ENCODE measurements around the gene OR10A3.

DNA sequence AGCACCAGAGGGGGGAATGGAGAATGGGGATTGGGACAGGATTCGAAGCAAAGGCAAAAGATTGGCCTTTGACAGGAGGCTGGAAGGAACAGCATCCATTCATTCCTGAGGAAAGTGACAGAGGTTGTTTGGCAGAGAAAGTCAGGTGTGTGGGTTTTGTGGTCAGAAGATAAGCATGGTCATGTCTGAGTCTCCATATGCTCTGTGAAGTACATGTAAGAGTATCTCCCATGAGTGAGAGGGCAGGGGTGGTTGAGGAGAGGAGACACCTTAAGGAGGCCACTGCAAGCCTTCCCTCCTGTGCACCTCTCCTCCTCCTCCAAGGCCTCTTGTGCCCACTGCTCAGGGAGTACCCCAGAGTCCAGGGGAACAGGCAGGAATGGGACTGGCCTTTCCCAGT is 25.6 kb upstream of the OR10A3 start:
- TF ChIP-seq EZH2 (IDR thresholded peaks at IDR 0.05; ENCODE audit: borderline replicate concordance, low read depth, low read length, poor library complexity, severe bottlenecking) (no peak), CTCF (conservative IDR thresholded peaks at IDR 0.05; ENCODE audit: low read depth, low read length) (no peak)

All from A673 (cell line).